Trophoblast cell (in vitro differentiated cells and primary cell): ENCODE results near the gene SRBD1.

Source experiments
- DNase-seq, 2 donors: peaks; one replicate each; pipeline ENCODE4 v3.0.0-alpha.2; 2016
- H2AFZ ChIP-seq: 2 replicates; pipeline ENCODE4 v1.6.1; 2013; ENCODE audit warnings: low read length, moderate library complexity, mild to moderate bottlenecking; ENCODE audit not compliant: insufficient read depth, poor library complexity
- H2AK5ac ChIP-seq: 2 replicates; pipeline ENCODE4 v1.6.1; 2013; ENCODE audit warnings: mild to moderate bottlenecking, low read length
- H2BK120ac ChIP-seq: 2 replicates; pipeline ENCODE4 v1.6.1; 2013; ENCODE audit warnings: low read length, mild to moderate bottlenecking, moderate library complexity; ENCODE audit not compliant: insufficient read depth, poor library complexity
- H2BK12ac ChIP-seq: 2 replicates; pipeline ENCODE4 v1.6.1; 2013; ENCODE audit warnings: mild to moderate bottlenecking, low read length, moderate library complexity
- H2BK5ac ChIP-seq: 2 replicates; pipeline ENCODE4 v1.6.1; 2013; ENCODE audit warnings: low read length, low read depth, moderate library complexity, mild to moderate bottlenecking; ENCODE audit not compliant: poor library complexity
- H3K14ac ChIP-seq: 2 replicates; pipeline ENCODE4 v1.6.1; 2013; ENCODE audit warnings: mild to moderate bottlenecking, low read length
- H3K18ac ChIP-seq: 2 replicates; pipeline ENCODE4 v1.6.1; 2013; ENCODE audit warnings: mild to moderate bottlenecking, low read length
- H3K23ac ChIP-seq: 2 replicates; pipeline ENCODE4 v1.6.1; 2013; ENCODE audit warnings: low read length
- H3K27ac ChIP-seq: 2 replicates; pipeline ENCODE4 v1.5.1; 2013; ENCODE audit warnings: low read depth, mild to moderate bottlenecking, inconsistent platforms, low read length, moderate library complexity
- H3K27me3 ChIP-seq: 2 replicates; pipeline ENCODE4 v1.6.1; 2013; ENCODE audit warnings: inconsistent platforms, mild to moderate bottlenecking, low read length, moderate library complexity; ENCODE audit not compliant: insufficient read depth
- H3K36me3 ChIP-seq, 2 experiments: 1 replicate in 1 of 2; 2 replicates in 1 of 2; pipeline ENCODE4 v1.6.1; 2013; ENCODE audit warnings: low read length in 2 of 2, mild to moderate bottlenecking in 2 of 2, moderate library complexity in 1 of 2; ENCODE audit not compliant: insufficient read depth in 2 of 2, control insufficient read depth in 1 of 2
- H3K4ac ChIP-seq: 2 replicates; pipeline ENCODE4 v1.6.1; 2013; ENCODE audit warnings: low read depth, mild to moderate bottlenecking, low read length, moderate library complexity
- H3K4me1 ChIP-seq, 2 experiments: 1 replicate in 1 of 2; 2 replicates in 1 of 2; pipeline ENCODE4 v1.6.1; 2013; ENCODE audit warnings: low read length in 2 of 2, mild to moderate bottlenecking in 2 of 2, moderate library complexity in 1 of 2; ENCODE audit not compliant: insufficient read depth in 2 of 2, control insufficient read depth in 1 of 2
- H3K4me2 ChIP-seq: 2 replicates; pipeline ENCODE4 v1.6.1; 2013; ENCODE audit warnings: inconsistent platforms, mild to moderate bottlenecking, low read length, moderate library complexity
- H3K4me3 ChIP-seq: 2 replicates; pipeline ENCODE4 v1.5.1; 2013; ENCODE audit warnings: mild to moderate bottlenecking, low read depth, low read length, inconsistent platforms
- H3K79me1 ChIP-seq: one replicate; pipeline ENCODE4 v1.6.1; 2013; ENCODE audit warnings: low read length
- H3K79me2 ChIP-seq: 2 replicates; pipeline ENCODE4 v1.6.1; 2013; ENCODE audit warnings: low read length, mild to moderate bottlenecking; ENCODE audit not compliant: control insufficient read depth, insufficient read depth, poor library complexity
- H3K9ac ChIP-seq: 2 replicates; pipeline ENCODE4 v1.6.1; 2013; ENCODE audit warnings: mild to moderate bottlenecking, low read length
- H3K9me3 ChIP-seq: 2 replicates; pipeline ENCODE4 v1.6.1; 2013; ENCODE audit warnings: low read depth, mild to moderate bottlenecking, control low read depth, inconsistent platforms, low read length; ENCODE audit not compliant: insufficient read depth
- H4K12ac ChIP-seq: 2 replicates; pipeline ENCODE4 v1.6.1; 2013; ENCODE audit warnings: low read depth, mild to moderate bottlenecking, low read length, moderate library complexity
- H4K8ac ChIP-seq: 2 replicates; pipeline ENCODE4 v1.6.1; 2013; ENCODE audit warnings: low read depth, mild to moderate bottlenecking, low read length, moderate library complexity
- H4K91ac ChIP-seq: one replicate; pipeline ENCODE4 v1.6.1; 2013; ENCODE audit warnings: low read depth, mild to moderate bottlenecking, low read length, moderate library complexity
- WGBS: extraction: QIAGEN DNeasy Blood & Tissue Kit; methylation state at CpG from one replicate; pipeline ENCODE4 v1.1.7; 2013; ENCODE audit warnings: missing lambda C conversion rate; ENCODE audit not compliant: insufficient read length, insufficient coverage; ENCODE audit errors: extremely low coverage; 5-methylcytosine and 5-hydroxymethylcytosine counted together

SRBD1 gene

GRCh38 chr2:45554742-45555140 lies 56.3 kb downstream of the SRBD1 start:
- Histone ChIP-seq H3K4ac (no peak overlapping the region), H3K9me3 (no peaks in the 10 kb centered on the region), H3K4me1 (no peaks in the 10 kb centered on the region), H2AFZ (no peak overlapping the region), H2AK5ac (no peak overlapping the region), H2BK120ac (no peak overlapping the region), H3K36me3 (no peaks in the 10 kb centered on the region), H4K91ac (no peak overlapping the region), H3K14ac (no peak overlapping the region), H3K27ac (no peak overlapping the region), H4K8ac (no peak overlapping the region), H3K4me3 (no peak overlapping the region), H4K12ac (no peak overlapping the region), H2BK5ac (no peak overlapping the region), H2BK12ac (no peak overlapping the region), H3K23ac (no peak overlapping the region), H3K9ac (no peak overlapping the region), H3K18ac (no peak overlapping the region), H3K79me1 (no peaks in the 10 kb centered on the region), H3K4me2 (no peak overlapping the region), H3K79me2 (no peaks in the 10 kb centered on the region), H3K27me3 (no peaks in the 10 kb centered on the region)
- no peak for DNase-seq
- WGBS, result no CpG with 5 or more reads among the region's 1 CpG

DNA sequence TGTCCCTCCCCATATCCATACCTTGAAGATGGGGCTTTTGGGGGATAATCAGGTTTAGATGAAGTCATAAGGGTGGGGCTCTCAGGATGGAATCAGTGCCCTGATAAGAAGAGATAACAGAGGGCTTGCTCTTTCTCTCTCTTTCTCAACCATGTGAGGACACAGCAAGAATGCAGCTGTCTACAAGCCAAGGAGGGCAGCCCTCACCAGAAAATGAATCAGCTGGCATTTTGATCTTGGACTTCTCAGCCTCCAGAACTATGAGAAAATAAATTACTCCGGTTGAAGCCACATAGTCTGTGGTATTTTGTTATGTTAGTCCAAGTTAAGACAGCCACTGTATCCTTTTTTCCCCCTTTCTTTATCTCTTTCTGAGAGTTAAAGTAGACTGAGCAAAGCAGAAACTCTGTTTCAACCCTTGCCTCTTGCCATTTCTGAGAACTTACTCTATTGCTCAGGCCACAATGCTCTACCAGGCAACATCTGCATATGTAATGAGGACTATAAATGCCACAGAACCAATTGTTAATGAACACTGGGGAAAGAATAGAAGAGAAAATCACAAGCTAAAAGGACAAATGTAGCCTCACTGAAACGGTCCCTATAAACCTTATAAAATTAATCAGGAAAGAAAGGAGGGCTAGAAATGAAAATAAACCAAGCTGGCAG lies 56.9 kb downstream of the SRBD1 start:
- no CpG with 5 or more reads among the region's 2 CpGs for WGBS

GRCh38 chr2:45551862-45552261 lies 59.2 kb downstream of the SRBD1 start:
- Histone ChIP-seq H3K18ac (no peak overlapping the region), H4K12ac (no peak overlapping the region), H2BK5ac (no peak overlapping the region), H3K36me3 (peaks cover 0 to 2% of the 10 kb centered on the region in 2 experiments), H2AK5ac (no peak overlapping the region), H3K4ac (no peak overlapping the region), H3K9me3 (no peaks in the 10 kb centered on the region), H3K4me3 (no peak overlapping the region), H4K8ac (no peak overlapping the region), H3K79me2 (no peaks in the 10 kb centered on the region), H3K23ac (no peak overlapping the region), H3K79me1 (no peaks in the 10 kb centered on the region), H3K4me1 (no peaks in the 10 kb centered on the region), H2BK12ac (no peak overlapping the region), H3K9ac (no peak overlapping the region), H3K4me2 (no peak overlapping the region), H3K14ac (no peak overlapping the region), H3K27me3 (no peaks in the 10 kb centered on the region), H4K91ac (no peak overlapping the region), H2BK120ac (no peak overlapping the region), H3K27ac (no peak overlapping the region), H2AFZ (no peak overlapping the region)
- WGBS, result 100% methylated on average over 1 of the region's 5 CpGs
- DNase-seq, result no peak

More for the DNA sequence above, 56.9 kb downstream of the SRBD1 start:
- no peak overlapping the region for H2BK120ac ChIP-seq
- no peak overlapping the region for H3K27ac ChIP-seq
- H3K27me3 ChIP-seq, result no peaks in the 10 kb centered on the region
- no peak overlapping the region for H3K18ac ChIP-seq
- H4K8ac ChIP-seq, result no peak overlapping the region
- no peak overlapping the region for H2AFZ ChIP-seq
- H3K4me2 ChIP-seq, result no peak overlapping the region
- H3K9ac ChIP-seq, result no peak overlapping the region
- H2AK5ac ChIP-seq, result no peak overlapping the region
- no peaks in the 10 kb centered on the region for H3K79me1 ChIP-seq
- H3K4ac ChIP-seq, result no peak overlapping the region
- no peaks in the 10 kb centered on the region for H3K79me2 ChIP-seq
- no peak overlapping the region for H4K91ac ChIP-seq
- no peaks in the 10 kb centered on the region for H3K36me3 ChIP-seq
- no peak overlapping the region for H4K12ac ChIP-seq
- no peak overlapping the region for H2BK5ac ChIP-seq
- no peak overlapping the region for H3K23ac ChIP-seq
- no peaks in the 10 kb centered on the region for H3K4me1 ChIP-seq
- H3K9me3 ChIP-seq, result no peaks in the 10 kb centered on the region
- peak in 1 of 2 donors; percentile 21 for DNase-seq
- H3K14ac ChIP-seq, result no peak overlapping the region
- H3K4me3 ChIP-seq, result no peak overlapping the region
- no peak overlapping the region for H2BK12ac ChIP-seq

DNA sequence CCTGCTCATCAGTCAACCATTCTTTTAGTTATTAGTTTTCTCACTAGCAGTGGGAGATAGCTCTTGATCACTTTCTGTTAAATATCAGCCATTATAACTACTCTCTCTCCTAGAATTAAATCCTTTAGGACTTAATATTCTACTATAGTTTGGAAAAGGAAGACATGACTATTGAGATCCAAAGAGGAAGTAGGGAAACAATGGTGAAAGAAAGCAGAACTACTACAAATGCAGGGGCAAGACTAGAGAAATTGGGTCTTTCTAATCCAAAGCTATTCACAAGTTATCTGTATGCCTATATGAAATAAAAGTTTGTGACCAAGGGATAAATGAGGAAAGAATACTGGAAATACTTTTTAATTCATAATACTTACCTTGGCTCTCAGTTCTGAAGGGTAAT lies 65.1 kb downstream of the SRBD1 start:
- DNase-seq, result no peak
- Histone ChIP-seq H3K27me3 (no peaks in the 10 kb centered on the region), H2AFZ (no peak overlapping the region), H3K9ac (no peak overlapping the region), H3K14ac (no peak overlapping the region), H2AK5ac (no peak overlapping the region), H3K18ac (no peak overlapping the region), H3K27ac (no peak overlapping the region), H3K9me3 (peaks cover 10% of the 10 kb centered on the region), H3K4me2 (no peak overlapping the region), H3K4me1 (no peaks in the 10 kb centered on the region), H2BK120ac (no peak overlapping the region), H4K12ac (no peak overlapping the region), H2BK5ac (no peak overlapping the region), H4K8ac (no peak overlapping the region), H3K36me3 (peaks cover 13 to 16% of the 10 kb centered on the region in 2 experiments), H2BK12ac (no peak overlapping the region), H3K4ac (no peak overlapping the region), H3K79me1 (no peaks in the 10 kb centered on the region), H3K79me2 (no peaks in the 10 kb centered on the region), H3K23ac (no peak overlapping the region), H3K4me3 (no peak overlapping the region), H4K91ac (no peak overlapping the region)
